Peyer's patch (tissue), 4 donors: Measurements from ENCODE around the gene SAP25. TPM values are rescaled to one million over a fixed set of nuclear protein-coding genes. Genes with fewer than 3 reads are reported as not detected.

Experiments used
- DNase-seq, 3 donors: peaks; one replicate each; pipeline ENCODE4 v3.0.0-alpha.2; 2017 to 2019
- H3K27ac ChIP-seq, 4 donors: fragments of 200-600 bp; sonication (generic); one replicate each; pipeline ENCODE4 v1.5.1; 2016 to 2019
- H3K27me3 ChIP-seq, 2 donors: fragments of 200-600 bp; sonication (generic); one replicate each; pipeline ENCODE4 v1.5.1; 2019
- H3K36me3 ChIP-seq, 3 donors: fragments of 200-600 bp; sonication (generic); one replicate each; pipeline ENCODE4 v1.5.1; 2016 to 2019
- H3K4me1 ChIP-seq, 4 donors: fragments of 200-600 bp; sonication (generic); one replicate each; pipeline ENCODE4 v1.5.1; 2016 to 2019
- H3K4me3 ChIP-seq, 4 donors: fragments of 200-600 bp; sonication (generic); 1 replicate in 3 of 4; 2 replicates in 1 of 4; pipeline ENCODE4 v1.5.1; 2016 to 2019; ENCODE audit warnings: mild to moderate bottlenecking in 1 of 4
- H3K9me3 ChIP-seq, 4 donors: fragments of 200-600 bp; sonication (generic); one replicate each; pipeline ENCODE4 v1.5.1; 2016 to 2019; ENCODE audit warnings: mild to moderate bottlenecking in 1 of 4
- CTCF ChIP-seq, 6 experiments: fragments of 450-650 bp in 4 of 6; fragments of 200-600 bp in 2 of 6; sonication (generic) in 1 of 6; IDR thresholded peaks; one replicate each; pipeline ENCODE4 v1.5.1; 2017 to 2019; ENCODE audit warnings: antibody characterized with exemption in 6 of 6, mild to moderate bottlenecking in 3 of 6, moderate library complexity in 1 of 6
- POLR2A ChIP-seq, 2 donors: fragments of 450-650 bp; IDR thresholded peaks; one replicate each; pipeline ENCODE4 v1.5.1; 2017; ENCODE audit warnings: antibody characterized with exemption in 2 of 2, mild to moderate bottlenecking in 2 of 2, moderate library complexity in 2 of 2
- total RNA-seq, 4 donors: library from RNA; depleted of rRNA; stranded (reverse); fragments of >200 nt; gene quantifications; one replicate each; pipeline ENCODE4 v1.1.0, GENCODE V29; 2016

SAP25 gene
- total RNA-seq, 4 donors from 2014 or later = 2.5 to 18.2 (median 13.4) TPM

DNA sequence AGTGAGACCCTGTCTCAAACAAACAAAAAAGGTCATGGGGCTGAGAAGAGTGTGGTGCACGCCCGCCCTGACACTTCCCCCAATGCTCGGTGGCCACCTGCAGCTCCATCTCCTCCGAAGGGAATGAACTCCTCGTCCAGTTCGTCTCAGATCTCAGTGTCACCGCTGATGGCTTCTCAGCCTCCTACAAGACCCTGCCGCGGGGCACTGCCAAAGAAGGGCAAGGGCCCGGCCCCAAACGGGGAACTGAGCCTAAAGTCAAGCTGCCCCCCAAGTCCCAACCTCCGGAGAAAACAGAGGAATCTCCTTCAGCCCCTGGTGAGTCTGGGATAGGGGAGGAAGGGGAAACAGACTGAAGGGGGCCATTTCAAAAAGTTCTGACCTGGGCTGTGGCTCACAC, 32.6 kb upstream of the SAP25 start:
- Histone ChIP-seq H3K27ac (no peak overlapping the region), H3K9me3 (no peaks in the 10 kb centered on the region), H3K4me3 (no peak overlapping the region), H3K4me1 (peaks cover 0 to 37% (median 6%) of the 10 kb centered on the region in 4 donors), H3K36me3 (no peaks in the 10 kb centered on the region), H3K27me3 (no peaks in the 10 kb centered on the region)
- DNase-seq = no peak
- TF ChIP-seq CTCF (IDR thresholded peaks at IDR 0.05) (no peak), POLR2A (IDR thresholded peaks at IDR 0.05) (no peak)

- H3K9me3 ChIP-seq = no peaks in the 10 kb centered on the region
- peak; percentile 36 to 71 (median 69) for DNase-seq
- peaks cover 0 to 37% (median 6%) of the 10 kb centered on the region in 4 donors for H3K4me1 ChIP-seq
- TF ChIP-seq POLR2A (IDR thresholded peaks at IDR 0.05) (no peak), CTCF (IDR thresholded peaks at IDR 0.05) (no peak)
- H3K4me3 ChIP-seq = peak overlapping the region; percentile 65 to 75 (median 65)
- no peaks in the 10 kb centered on the region for H3K27me3 ChIP-seq
- no peaks in the 10 kb centered on the region for H3K36me3 ChIP-seq
- peak overlapping the region; percentile 74 to 86 (median 82) for H3K27ac ChIP-seq
Observed at GRCh38 chr7:100604976-100605911, 31.5 kb upstream of the SAP25 start.

- Histone ChIP-seq H3K36me3 (no peaks in the 10 kb centered on the region), H3K4me1 (peaks cover 0 to 37% (median 6%) of the 10 kb centered on the region in 4 donors), H3K27me3 (no peaks in the 10 kb centered on the region), H3K9me3 (no peaks in the 10 kb centered on the region), H3K4me3 (peak overlapping the region; percentile 65 to 75 (median 65)), H3K27ac (peak overlapping the region; percentile 74 to 86 (median 82))
- DNase-seq = peak; percentile 76 to 90 (median 82)
- TF ChIP-seq POLR2A (IDR thresholded peaks at IDR 0.05) (no peak), CTCF (IDR thresholded peaks at IDR 0.05) (peak; percentile 38 to 51 (median 44))
Observed at GRCh38 chr7:100604028-100604975, 30.6 kb upstream of the SAP25 start.

DNA sequence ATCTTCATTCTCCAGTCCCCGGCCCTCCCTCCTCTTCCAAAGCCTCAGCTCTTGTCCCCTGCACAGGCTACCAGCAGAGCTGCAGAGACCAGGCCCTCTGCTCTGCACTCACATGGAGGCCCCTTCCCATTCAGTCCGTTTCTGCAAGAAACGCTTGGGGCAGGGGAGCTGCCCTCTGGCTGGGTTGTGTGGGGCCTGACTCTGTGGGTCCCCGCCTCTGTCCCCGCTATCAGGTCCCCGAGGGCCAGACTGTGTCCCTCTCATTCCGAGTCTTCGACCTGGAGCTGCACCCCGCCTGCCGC, 30.0 kb upstream of the SAP25 start:
- H3K36me3 ChIP-seq = no peaks in the 10 kb centered on the region
- H3K27me3 ChIP-seq = no peaks in the 10 kb centered on the region
- H3K27ac ChIP-seq = peak overlapping the region; percentile 74 to 86 (median 82)
- no peak for TF ChIP-seq CTCF (IDR thresholded peaks at IDR 0.05)
- no peak for TF ChIP-seq POLR2A (IDR thresholded peaks at IDR 0.05)
- peak overlapping the region; percentile 65 to 75 (median 65) for H3K4me3 ChIP-seq
- H3K9me3 ChIP-seq = no peaks in the 10 kb centered on the region
- H3K4me1 ChIP-seq = peaks cover 0 to 37% (median 6%) of the 10 kb centered on the region in 4 donors
- DNase-seq = no peak

GRCh38 chr7:100602889-100603725, 29.4 kb upstream of the SAP25 start:
- peak overlapping the region in 3 of 4 donors; percentile 65 to 75 (median 65) for H3K4me3 ChIP-seq
- no peaks in the 10 kb centered on the region for H3K9me3 ChIP-seq
- H3K27me3 ChIP-seq = no peaks in the 10 kb centered on the region
- H3K27ac ChIP-seq = peak overlapping the region; percentile 74 to 86 (median 82)
- DNase-seq = peak in 2 of 3 donors; percentile 40 to 73
- TF ChIP-seq CTCF (IDR thresholded peaks at IDR 0.05) (no peak), POLR2A (IDR thresholded peaks at IDR 0.05) (no peak)
- H3K36me3 ChIP-seq = no peaks in the 10 kb centered on the region
- peaks cover 0 to 37% (median 6%) of the 10 kb centered on the region in 4 donors for H3K4me1 ChIP-seq
